Parathyroid adenoma (tissue), 2 donors: Measurements from ENCODE around the gene MAPKAPK3.

ENCODE experiments used
- H2AFZ ChIP-seq: fragments of 300-600 bp; sonication (generic); one replicate; pipeline ENCODE4 v1.7.0; 2017; ENCODE audit warnings: antibody characterized with exemption, mild to moderate bottlenecking
- H3K27ac ChIP-seq: fragments of 300-600 bp; sonication (generic); one replicate; pipeline ENCODE4 v1.7.0; 2017
- H3K27me3 ChIP-seq: fragments of 300-600 bp; sonication (generic); one replicate; pipeline ENCODE4 v1.7.0; 2017; ENCODE audit warnings: low read length; ENCODE audit not compliant: control insufficient read depth, insufficient read depth
- H3K36me3 ChIP-seq: fragments of 300-600 bp; sonication (generic); one replicate; pipeline ENCODE4 v1.7.0; 2017; ENCODE audit warnings: low read length; ENCODE audit not compliant: control insufficient read depth, insufficient read depth
- H3K4me1 ChIP-seq: fragments of 300-600 bp; sonication (generic); one replicate; pipeline ENCODE4 v1.7.0; 2017; ENCODE audit warnings: control low read depth
- H3K4me2 ChIP-seq: fragments of 300-600 bp; sonication (generic); one replicate; pipeline ENCODE4 v1.7.0; 2017; ENCODE audit warnings: low read length
- H3K4me3 ChIP-seq: fragments of 300-600 bp; sonication (generic); one replicate; pipeline ENCODE4 v1.7.0; 2017; ENCODE audit warnings: low read depth, low read length
- H3K79me2 ChIP-seq: fragments of 300-600 bp; sonication (generic); one replicate; pipeline ENCODE4 v1.7.0; 2017; ENCODE audit warnings: control low read depth
- H3K9ac ChIP-seq: fragments of 300-600 bp; sonication (generic); one replicate; pipeline ENCODE4 v1.7.0; 2017; ENCODE audit warnings: mild to moderate bottlenecking
- H3K9me3 ChIP-seq: fragments of 300-600 bp; sonication (generic); one replicate; pipeline ENCODE4 v1.7.0; 2017; ENCODE audit warnings: low read length; ENCODE audit not compliant: control insufficient read depth
- CTCF ChIP-seq: fragments of 300-600 bp; sonication (generic); IDR thresholded peaks from one replicate; pipeline ENCODE4 v1.7.0; 2017; ENCODE audit warnings: antibody characterized with exemption, mild to moderate bottlenecking
- donor health status: primary hyperparathyroidism.

The MAPKAPK3 gene

DNA sequence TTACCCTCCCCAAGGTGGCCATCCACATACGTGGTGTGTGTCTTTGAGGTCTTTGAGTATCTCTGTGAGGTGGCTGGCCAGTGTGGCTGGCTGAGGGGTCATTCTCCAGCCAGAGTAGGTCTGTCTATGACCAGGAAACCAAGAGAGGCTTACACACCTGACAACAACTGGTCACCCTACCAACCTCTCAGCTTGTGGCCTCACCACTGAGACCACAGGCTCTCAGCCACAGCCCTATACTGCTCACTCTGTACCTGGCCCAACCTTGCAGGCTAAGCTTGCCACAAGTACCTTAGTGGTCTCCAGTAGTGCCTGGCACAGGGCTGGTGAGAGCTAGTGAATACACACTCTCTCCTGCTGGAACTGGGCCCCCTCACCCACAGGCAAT is 42.5 kb upstream of the MAPKAPK3 start:
- no peaks in the 10 kb centered on the region for H3K27me3 ChIP-seq
- no peaks in the 10 kb centered on the region for H3K79me2 ChIP-seq
- no peak overlapping the region for H3K4me3 ChIP-seq
- H3K4me2 ChIP-seq: no peak overlapping the region
- no peaks in the 10 kb centered on the region for H3K36me3 ChIP-seq
- no peaks in the 10 kb centered on the region for H3K9me3 ChIP-seq
- H2AFZ ChIP-seq: no peak overlapping the region
- no peak overlapping the region for H3K27ac ChIP-seq
- TF ChIP-seq CTCF: no peak
- peaks cover 2% of the 10 kb centered on the region for H3K4me1 ChIP-seq
- H3K9ac ChIP-seq: no peak overlapping the region

GRCh38 chr3:50575372-50575771 is 41.6 kb upstream of the MAPKAPK3 start:
- Histone ChIP-seq H3K36me3 (no peaks in the 10 kb centered on the region), H3K79me2 (no peaks in the 10 kb centered on the region), H3K27me3 (no peaks in the 10 kb centered on the region), H2AFZ (no peak overlapping the region), H3K4me2 (no peak overlapping the region), H3K9ac (no peak overlapping the region), H3K4me3 (no peak overlapping the region), H3K4me1 (peaks cover 2% of the 10 kb centered on the region), H3K9me3 (no peaks in the 10 kb centered on the region), H3K27ac (no peak overlapping the region)
- no peak for TF ChIP-seq CTCF

DNA sequence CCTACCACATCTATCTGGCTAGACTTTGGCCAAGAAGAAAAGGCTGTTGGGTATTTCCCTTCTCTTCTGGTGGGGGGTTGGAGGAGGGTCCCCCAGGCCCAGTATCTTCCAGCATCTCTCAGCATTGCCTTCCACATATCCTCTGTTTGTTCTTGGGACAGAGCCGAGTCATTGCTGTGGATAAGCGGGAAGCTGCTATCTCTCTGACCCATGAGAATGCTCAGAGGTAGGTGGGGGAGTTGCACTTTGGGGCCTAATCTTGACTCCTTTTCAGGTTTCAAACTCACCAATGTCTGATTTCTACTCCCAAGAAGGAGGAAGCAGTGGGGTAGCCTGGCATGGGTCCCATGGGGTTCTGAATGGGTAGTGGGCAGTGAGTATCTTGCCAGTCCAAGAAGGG is 39.6 kb upstream of the MAPKAPK3 start:
- Histone ChIP-seq H3K27me3 (no peaks in the 10 kb centered on the region), H3K36me3 (no peaks in the 10 kb centered on the region), H3K79me2 (no peaks in the 10 kb centered on the region), H3K27ac (no peak overlapping the region), H2AFZ (no peak overlapping the region), H3K9me3 (no peaks in the 10 kb centered on the region), H3K4me3 (no peak overlapping the region), H3K4me1 (peaks cover 2% of the 10 kb centered on the region), H3K9ac (no peak overlapping the region), H3K4me2 (no peak overlapping the region)
- TF ChIP-seq CTCF: no peak

- Histone ChIP-seq H3K4me2 (no peak overlapping the region), H3K79me2 (no peaks in the 10 kb centered on the region), H3K27me3 (no peaks in the 10 kb centered on the region), H3K9me3 (no peaks in the 10 kb centered on the region), H3K36me3 (no peaks in the 10 kb centered on the region), H3K27ac (no peak overlapping the region), H2AFZ (no peak overlapping the region), H3K9ac (no peak overlapping the region), H3K4me1 (peaks cover 2% of the 10 kb centered on the region), H3K4me3 (no peak overlapping the region)
- no peak for TF ChIP-seq CTCF
Measured at GRCh38 chr3:50580683-50581458, 36.1 kb upstream of the MAPKAPK3 start.

DNA sequence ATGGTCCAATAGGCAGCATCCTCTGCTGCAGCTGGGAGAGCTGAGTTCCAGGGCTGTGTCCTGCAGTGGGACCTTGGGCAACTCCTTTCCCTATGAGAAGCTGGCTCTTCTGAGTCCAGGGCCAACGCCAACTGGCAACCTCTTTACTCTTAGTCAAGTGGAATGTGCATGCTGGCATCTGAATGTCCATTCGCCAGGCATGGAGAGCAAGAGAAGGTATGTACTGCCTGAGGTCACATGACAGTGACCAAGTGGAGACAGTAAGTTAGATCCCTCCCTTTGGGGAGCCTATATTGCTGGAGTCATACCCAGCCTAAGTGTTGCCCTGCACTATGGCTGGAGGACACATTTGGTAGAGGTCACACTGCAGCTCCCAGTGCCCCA is 35.5 kb upstream of the MAPKAPK3 start:
- peaks cover under 1% of the 10 kb centered on the region for H3K4me1 ChIP-seq
- H3K9ac ChIP-seq: no peak overlapping the region
- H3K4me2 ChIP-seq: no peak overlapping the region
- H3K27me3 ChIP-seq: no peaks in the 10 kb centered on the region
- H3K79me2 ChIP-seq: no peaks in the 10 kb centered on the region
- H3K36me3 ChIP-seq: no peaks in the 10 kb centered on the region
- H3K9me3 ChIP-seq: no peaks in the 10 kb centered on the region
- no peak overlapping the region for H2AFZ ChIP-seq
- TF ChIP-seq CTCF: no peak
- no peak overlapping the region for H3K27ac ChIP-seq
- no peak overlapping the region for H3K4me3 ChIP-seq
